Endothelial cell of umbilical vein (primary cell): Measurements from ENCODE around the gene TMEM183A. TPM values are rescaled to one million over a fixed set of nuclear protein-coding genes. Genes with fewer than 3 reads are reported as not detected.

Source experiments
- BruUV-seq: library from RNA; stranded (reverse); fragments of 400-500 nt; replicated peaks from 2 replicates; lab custom pipeline; 2021; lab: Mats Ljungman, UMichigan
- CTCF ChIA-PET: fragments of 300-600, 350-600 bp; sonication (Branson Sonifier 250); formaldehyde crosslinking; loops from one replicate; lab custom pipeline; 2021; ENCODE audit warnings: antibody characterized with exemption, inconsistent platforms; lab: Charles Lee
- POLR2A ChIA-PET: fragments of 300-600, 350-600 bp; sonication (Branson Sonifier 250); formaldehyde crosslinking; loops from one replicate; lab custom pipeline; 2021; ENCODE audit warnings: antibody characterized with exemption, inconsistent platforms; lab: Charles Lee
- DNase-seq: peaks from one replicate; pipeline ENCODE4 v3.0.0-alpha.2; 2011; ENCODE audit warnings: low read depth, low spot score
- FAIRE-seq: peaks from 2 replicates; lab custom pipeline; 2011; peaks lifted over from hg19 to GRCh38; lab: Jason Lieb, UNC
- H2AFZ ChIP-seq: 2 replicates; pipeline ENCODE4 v1.6.0; 2012; ENCODE audit warnings: low read depth, low read length, control low read depth, inconsistent platforms
- H3K27ac ChIP-seq: 2 replicates; pipeline ENCODE4 v1.5.1; 2011; ENCODE audit warnings: low read depth, mild to moderate bottlenecking, control low read depth, low read length, moderate library complexity; ENCODE audit not compliant: insufficient read depth
- H3K27me3 ChIP-seq, 2 experiments: 2 replicates each; pipeline versions ENCODE4 v1.6.0 to v1.6.1; 2011; ENCODE audit warnings: low read length in 2 of 2, mixed read lengths in 1 of 2; ENCODE audit not compliant: control insufficient read depth in 2 of 2, insufficient read depth in 2 of 2
- H3K36me3 ChIP-seq, 2 experiments: 2 replicates in 1 of 2; 3 replicates in 1 of 2; pipeline ENCODE4 v1.5.1; 2011; ENCODE audit warnings: low read length in 2 of 2, mild to moderate bottlenecking in 1 of 2, moderate library complexity in 1 of 2; ENCODE audit not compliant: control insufficient read depth in 2 of 2, insufficient read depth in 2 of 2; ENCODE audit errors: extremely low read depth in 1 of 2
- H3K4me1 ChIP-seq: 3 replicates; pipeline ENCODE4 v1.5.1; 2011; ENCODE audit warnings: mild to moderate bottlenecking, low read length; ENCODE audit not compliant: control insufficient read depth, insufficient read depth; ENCODE audit errors: extremely low read depth
- H3K4me2 ChIP-seq: 2 replicates; pipeline ENCODE4 v1.6.1; 2011; ENCODE audit warnings: low read length, control low read depth, mixed read lengths; ENCODE audit not compliant: insufficient read depth
- H3K4me3 ChIP-seq, 3 experiments: fragments of 200-600 bp in 1 of 3; sonication (generic), shearing (Covaris generic) in 1 of 3; replicated peaks in 1 of 3; 2 replicates each; pipeline ENCODE4 v1.5.1; 2011 to 2016; ENCODE audit warnings: control low read depth in 3 of 3, low read length in 3 of 3, mild to moderate bottlenecking in 2 of 3, inconsistent platforms in 1 of 3, low read depth in 1 of 3, moderate library complexity in 1 of 3; ENCODE audit not compliant: insufficient read depth in 1 of 3
- H3K79me2 ChIP-seq: 2 replicates; pipeline ENCODE4 v1.6.0; 2012; ENCODE audit warnings: low read length, inconsistent platforms; ENCODE audit not compliant: control insufficient read depth, insufficient read depth
- H3K9ac ChIP-seq: replicated peaks from 2 replicates; pipeline ENCODE3; 2011; ENCODE audit warnings: low read length, control low read depth; ENCODE audit not compliant: insufficient read depth; ENCODE audit errors: extremely low read depth
- H3K9me1 ChIP-seq: replicated peaks from 3 replicates; pipeline ENCODE4 v1.6.0; 2011; ENCODE audit warnings: mild to moderate bottlenecking, low read length; ENCODE audit not compliant: control insufficient read depth, insufficient read depth; ENCODE audit errors: extremely low read depth
- H3K9me3 ChIP-seq: replicated peaks from 2 replicates; pipeline ENCODE4 v1.5.1; 2012; ENCODE audit warnings: low read length, inconsistent platforms; ENCODE audit not compliant: control insufficient read depth, insufficient read depth
- H4K20me1 ChIP-seq: replicated peaks from 2 replicates; pipeline ENCODE3; 2011; ENCODE audit warnings: mild to moderate bottlenecking, low read length; ENCODE audit not compliant: control insufficient read depth, insufficient read depth; ENCODE audit errors: extremely low read depth
- CTCF ChIP-seq, 2 donors: IDR thresholded peaks; 1 replicate in 1 of 2; 2 replicates in 1 of 2; pipeline ENCODE4 v1.5.1; 2011; ENCODE audit warnings: low read length in 2 of 2, mild to moderate bottlenecking in 2 of 2, moderate library complexity in 2 of 2, control low read depth in 1 of 2, inconsistent platforms in 1 of 2, low read depth in 1 of 2; ENCODE audit not compliant: insufficient read depth in 1 of 2; ENCODE audit errors: extremely low read depth in 1 of 2
- EZH2 ChIP-seq: IDR thresholded peaks from 2 replicates; pipeline ENCODE4 v1.6.1; 2012; ENCODE audit warnings: borderline replicate concordance, low read depth, mild to moderate bottlenecking, moderate library complexity, low read length, inconsistent platforms; ENCODE audit not compliant: severe bottlenecking
- FOS ChIP-seq: IDR thresholded peaks from 2 replicates; pipeline ENCODE4 v1.6.1; 2011; ENCODE audit warnings: mild to moderate bottlenecking, low read length, moderate library complexity, borderline replicate concordance; ENCODE audit not compliant: insufficient read depth
- GATA2 ChIP-seq: IDR thresholded peaks from 2 replicates; pipeline ENCODE4 v1.7.0; 2011; ENCODE audit warnings: low read depth, mild to moderate bottlenecking, moderate library complexity, mixed read lengths, low read length; ENCODE audit not compliant: insufficient read length, insufficient read depth
- JUN ChIP-seq: IDR thresholded peaks from 2 replicates; pipeline ENCODE4 v1.6.1; 2011; ENCODE audit warnings: borderline replicate concordance, low read depth; ENCODE audit not compliant: insufficient read length, insufficient read depth
- MAX ChIP-seq: IDR thresholded peaks from 2 replicates; pipeline ENCODE4 v1.6.1; 2011; ENCODE audit not compliant: insufficient read depth, insufficient read length
- MYC ChIP-seq: IDR thresholded peaks from one replicate; pipeline ENCODE4 v1.6.1; 2011; ENCODE audit warnings: mild to moderate bottlenecking, low read depth, low read length
- POLR2A ChIP-seq: IDR thresholded peaks from 2 replicates; pipeline ENCODE4 v1.6.1; 2012; ENCODE audit warnings: low read depth, mild to moderate bottlenecking, control low read depth, low read length
- POLR2AphosphoS5 ChIP-seq: IDR thresholded peaks from 2 replicates; pipeline ENCODE4 v1.6.1; 2012; ENCODE audit warnings: low read depth, mild to moderate bottlenecking, control low read depth, low read length, moderate library complexity; ENCODE audit not compliant: insufficient read depth
- dilution Hi-C: fragments of 300-500 bp; cut with MboI; formaldehyde crosslinking; loops from one replicate; pipeline ENCODE4 v1.15.0; 2019; ENCODE audit warnings: low sequenced_read_pairs; ENCODE audit not compliant: extremely low pct_ligation_motif_present
- intact Hi-C: fragments of 100-400 bp; cut with micrococcal nuclease; formaldehyde crosslinking; loops from one replicate; pipeline ENCODE4 v1.10.0; 2022
- polyA plus RNA-seq, 4 experiments: library from polyadenylated mRNA; depleted of rRNA in 3 of 4; stranded (reverse) in 3 of 4; unstranded in 1 of 4; fragments of >200 nt; gene quantifications; 2 replicates each; pipeline versions ENCODE4 v1.2.1 to v1.2.3, GENCODE V29; 2011 to 2012; ENCODE audit warnings: missing spikeins in 1 of 4
- total RNA-seq: library from RNA; stranded (reverse); gene quantifications from 2 replicates; pipeline ENCODE4 v1.2.3, GENCODE V29; 2021

The TMEM183A gene
- total and polyA plus RNA-seq, 2 donors (not counting 3 experiments of a cell fraction or from before 2014, with no cell fraction given) = 59.4 to 110 TPM

GRCh38 chr1:203041351-203041932 lies 34.3 kb downstream of the TMEM183A start:
- H2AFZ ChIP-seq = no peak overlapping the region
- dilution Hi-C loops (no loop called here), intact Hi-C loops (no loop called here)
- POLR2A ChIA-PET = no interaction called here
- H3K4me2 ChIP-seq = no peak overlapping the region
- H3K9me1 ChIP-seq = no peaks in the 10 kb centered on the region
- no TSS peak for BruUV-seq
- no peaks in the 10 kb centered on the region for H3K36me3 ChIP-seq
- H3K27ac ChIP-seq = no peak overlapping the region
- H3K79me2 ChIP-seq = no peaks in the 10 kb centered on the region
- no peaks in the 10 kb centered on the region for H4K20me1 ChIP-seq
- DNase-seq (no peak), FAIRE-seq (no peak)
- no peaks in the 10 kb centered on the region for H3K9me3 ChIP-seq
- peaks cover 0 to 12% of the 10 kb centered on the region in 2 experiments for H3K27me3 ChIP-seq
- no peak overlapping the region for H3K4me3 ChIP-seq
- CTCF ChIA-PET = interaction anchor here (1.0 to 7.3 kb wide), 10 partner anchors 9 to 232 kb away, joined by 3 to 363 read pairs (median 24); partner anchors contain the start of gene PPFIA4
- no peak overlapping the region for H3K9ac ChIP-seq
- no peak for TF ChIP-seq POLR2A
- TF ChIP-seq CTCF (IDR thresholded peaks at IDR 0.05; ENCODE audit: extremely low read depth in 1 of 2, insufficient read depth in 1 of 2, low read depth in 1 of 2, low read length in 2 of 2) = no peak
- TF ChIP-seq JUN = no peak
- no peak for TF ChIP-seq MAX
- TF ChIP-seq MYC = no peak
- TF ChIP-seq EZH2 = no peak
- no peak for TF ChIP-seq GATA2
- no peak for TF ChIP-seq FOS
- TF ChIP-seq POLR2AphosphoS5 = no peak
- H3K4me1 ChIP-seq = no peaks in the 10 kb centered on the region
